Osteoblast (primary cell): ENCODE measurements around the gene OXLD1. TPM values are rescaled to one million over a fixed set of nuclear protein-coding genes. Genes with fewer than 3 reads are reported as not detected.
"Not testable (repeated sequence)": the region's sequence is repeated elsewhere in the genome, so short reads cannot be mapped to it uniquely, and the experiment has no call there.

ENCODE experiments used
- DNase-seq: peaks from one replicate; pipeline ENCODE4 v3.0.0; 2011; ENCODE audit warnings: low spot score, mixed read lengths; ENCODE audit not compliant: insufficient read length; ENCODE audit errors: missing footprints
- H2AFZ ChIP-seq: 2 replicates; pipeline ENCODE4 v1.6.0; 2011; ENCODE audit warnings: mild to moderate bottlenecking, low read length
- H3K27ac ChIP-seq: 2 replicates; pipeline ENCODE4 v1.5.1; 2011; ENCODE audit warnings: mild to moderate bottlenecking, low read depth, low read length, moderate library complexity
- H3K27me3 ChIP-seq: 2 replicates; pipeline ENCODE4 v1.6.0; 2012; ENCODE audit warnings: mild to moderate bottlenecking, control low read depth, inconsistent platforms, low read length, moderate library complexity; ENCODE audit not compliant: insufficient read depth
- H3K36me3 ChIP-seq: 2 replicates; pipeline ENCODE4 v1.5.1; 2011; ENCODE audit warnings: mild to moderate bottlenecking, low read length, control low read depth, moderate library complexity; ENCODE audit not compliant: insufficient read depth
- H3K4me1 ChIP-seq: 2 replicates; pipeline ENCODE4 v1.5.1; 2011; ENCODE audit warnings: mild to moderate bottlenecking, low read length, control low read depth, moderate library complexity; ENCODE audit not compliant: insufficient read depth
- H3K4me2 ChIP-seq: 2 replicates; pipeline ENCODE4 v1.6.0; 2011; ENCODE audit warnings: mild to moderate bottlenecking, low read length; ENCODE audit not compliant: insufficient read depth
- H3K4me3 ChIP-seq: fragments of 200-600 bp; sonication (generic); 3 replicates; pipeline ENCODE4 v1.5.1; 2012; ENCODE audit warnings: mild to moderate bottlenecking, low read length, inconsistent platforms; ENCODE audit not compliant: insufficient read depth
- H3K79me2 ChIP-seq: 2 replicates; pipeline ENCODE4 v1.6.0; 2012; ENCODE audit warnings: mild to moderate bottlenecking, low read length, control low read depth, inconsistent platforms; ENCODE audit not compliant: insufficient read depth
- H3K9me3 ChIP-seq: 2 replicates; pipeline ENCODE4 v1.5.1; 2011; ENCODE audit warnings: low read depth, low read length, control low read depth
- H4K20me1 ChIP-seq: 2 replicates; pipeline ENCODE4 v1.6.0; 2012; ENCODE audit warnings: mild to moderate bottlenecking, low read length, control low read depth; ENCODE audit not compliant: insufficient read depth
- CTCF ChIP-seq: IDR thresholded peaks from 2 replicates; pipeline ENCODE4 v1.5.1; 2011; ENCODE audit warnings: mild to moderate bottlenecking, low read depth, low read length, moderate library complexity; ENCODE audit errors: extremely low read depth
- total RNA-seq: library from RNA; depleted of rRNA; stranded (reverse); fragments of >200 nt; gene quantifications from 2 replicates; pipeline ENCODE4 v1.2.3, GENCODE V29; 2012

OXLD1 gene
- total RNA-seq, 1 donor = 21.0 TPM

- TF ChIP-seq CTCF = peak; percentile 45
- peak; percentile 21 for DNase-seq
- H4K20me1 ChIP-seq, H3K27me3 ChIP-seq, H3K27ac ChIP-seq, H2AFZ ChIP-seq, H3K4me3 ChIP-seq, H3K9me3 ChIP-seq, H3K4me2 ChIP-seq, H3K4me1 ChIP-seq: not testable (repeated sequence)
- H3K36me3 ChIP-seq = peaks cover 29% of the 10 kb centered on the region
- peaks cover 14% of the 10 kb centered on the region for H3K79me2 ChIP-seq
Measured at GRCh38 chr17:81675515-81676221, 9.3 kb upstream of the OXLD1 start.

GRCh38 chr17:81673561-81674258 lies 7.3 kb upstream of the OXLD1 start:
- DNase-seq = peak; percentile 34
- Histone ChIP-seq H3K79me2 (peaks cover 8% of the 10 kb centered on the region), H4K20me1 (no peaks in the 10 kb centered on the region), H3K36me3 (peaks cover 35% of the 10 kb centered on the region), H3K4me2 (no peak overlapping the region), H3K27ac (no peak overlapping the region), H2AFZ (no peak overlapping the region), H3K4me1 (no peaks in the 10 kb centered on the region), H3K4me3 (no peak overlapping the region), H3K27me3 (no peaks in the 10 kb centered on the region), H3K9me3 (no peaks in the 10 kb centered on the region)
- TF ChIP-seq CTCF = no peak

GRCh38 chr17:81672954-81673353 lies 6.5 kb upstream of the OXLD1 start:
- H3K4me2 ChIP-seq = no peak overlapping the region
- DNase-seq = peak; percentile 37
- H3K36me3 ChIP-seq = peaks cover 35% of the 10 kb centered on the region
- no peaks in the 10 kb centered on the region for H3K9me3 ChIP-seq
- no peaks in the 10 kb centered on the region for H3K4me1 ChIP-seq
- H3K27me3 ChIP-seq = no peaks in the 10 kb centered on the region
- H3K27ac ChIP-seq = no peak overlapping the region
- no peaks in the 10 kb centered on the region for H4K20me1 ChIP-seq
- H3K4me3 ChIP-seq = no peak overlapping the region
- H3K79me2 ChIP-seq = peaks cover 15% of the 10 kb centered on the region
- H2AFZ ChIP-seq = no peak overlapping the region
- no peak for TF ChIP-seq CTCF

- Histone ChIP-seq H3K4me1 (peaks cover 3% of the 10 kb centered on the region), H3K9me3 (no peaks in the 10 kb centered on the region), H2AFZ (no peak overlapping the region), H3K79me2 (peaks cover 20% of the 10 kb centered on the region), H3K27me3 (no peaks in the 10 kb centered on the region), H3K27ac (no peak overlapping the region), H3K4me3 (no peak overlapping the region), H4K20me1 (no peaks in the 10 kb centered on the region), H3K4me2 (no peak overlapping the region), H3K36me3 (peaks cover 35% of the 10 kb centered on the region)
- DNase-seq = peak; percentile 44
- TF ChIP-seq CTCF = no peak
Measured at GRCh38 chr17:81672504-81672903, 6.1 kb upstream of the OXLD1 start.
